ENCODE results near the gene GOT1. TPM values are rescaled to one million over a fixed set of nuclear protein-coding genes. Genes with fewer than 3 reads are reported as not detected.

Gene GOT1
- total RNA-seq, 1 donor from 2014 or later: 609 TPM

DNA sequence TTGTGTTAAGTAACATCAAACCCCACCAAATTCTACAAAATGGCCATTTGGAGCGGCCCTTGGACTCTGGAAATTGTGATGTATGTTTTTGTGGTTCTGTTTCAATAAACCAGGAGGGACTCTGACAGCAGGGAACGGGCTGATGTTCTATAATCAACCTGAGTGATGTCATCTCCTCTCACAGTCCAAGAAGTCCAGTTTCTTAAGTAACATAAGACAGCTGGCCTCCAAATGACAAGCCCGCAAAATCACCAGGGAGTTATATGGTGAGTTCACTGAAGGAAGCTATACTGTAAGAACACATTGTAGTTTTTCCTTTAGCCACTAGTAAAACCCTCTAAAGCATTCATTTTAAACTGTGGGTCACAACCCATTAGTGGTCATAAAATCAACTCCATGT lies 34.0 kb downstream of the GOT1 start:
- H3K27me3 ChIP-seq (ENCODE audit: low read depth): no peaks in the 10 kb centered on the region
- H3K27ac ChIP-seq (replicated peaks): no peak overlapping the region
- TF ChIP-seq, protein P1, sequence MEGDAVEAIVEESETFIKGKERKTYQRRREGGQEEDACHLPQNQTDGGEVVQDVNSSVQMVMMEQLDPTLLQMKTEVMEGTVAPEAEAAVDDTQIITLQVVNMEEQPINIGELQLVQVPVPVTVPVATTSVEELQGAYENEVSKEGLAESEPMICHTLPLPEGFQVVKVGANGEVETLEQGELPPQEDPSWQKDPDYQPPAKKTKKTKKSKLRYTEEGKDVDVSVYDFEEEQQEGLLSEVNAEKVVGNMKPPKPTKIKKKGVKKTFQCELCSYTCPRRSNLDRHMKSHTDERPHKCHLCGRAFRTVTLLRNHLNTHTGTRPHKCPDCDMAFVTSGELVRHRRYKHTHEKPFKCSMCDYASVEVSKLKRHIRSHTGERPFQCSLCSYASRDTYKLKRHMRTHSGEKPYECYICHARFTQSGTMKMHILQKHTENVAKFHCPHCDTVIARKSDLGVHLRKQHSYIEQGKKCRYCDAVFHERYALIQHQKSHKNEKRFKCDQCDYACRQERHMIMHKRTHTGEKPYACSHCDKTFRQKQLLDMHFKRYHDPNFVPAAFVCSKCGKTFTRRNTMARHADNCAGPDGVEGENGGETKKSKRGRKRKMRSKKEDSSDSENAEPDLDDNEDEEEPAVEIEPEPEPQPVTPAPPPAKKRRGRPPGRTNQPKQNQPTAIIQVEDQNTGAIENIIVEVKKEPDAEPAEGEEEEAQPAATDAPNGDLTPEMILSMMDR (IDR thresholded peaks at IDR 0.05; ENCODE audit: borderline replicate concordance): no peak
- intact Hi-C loops (cut with micrococcal nuclease): no loop called here
- DNase-seq: no peak
- peaks cover 45% of the 10 kb centered on the region for H3K4me1 ChIP-seq
- no peak overlapping the region for H3K4me3 ChIP-seq
- H3K36me3 ChIP-seq: peaks cover 68% of the 10 kb centered on the region
- no peaks in the 10 kb centered on the region for H3K9me3 ChIP-seq (replicated peaks)

DNA sequence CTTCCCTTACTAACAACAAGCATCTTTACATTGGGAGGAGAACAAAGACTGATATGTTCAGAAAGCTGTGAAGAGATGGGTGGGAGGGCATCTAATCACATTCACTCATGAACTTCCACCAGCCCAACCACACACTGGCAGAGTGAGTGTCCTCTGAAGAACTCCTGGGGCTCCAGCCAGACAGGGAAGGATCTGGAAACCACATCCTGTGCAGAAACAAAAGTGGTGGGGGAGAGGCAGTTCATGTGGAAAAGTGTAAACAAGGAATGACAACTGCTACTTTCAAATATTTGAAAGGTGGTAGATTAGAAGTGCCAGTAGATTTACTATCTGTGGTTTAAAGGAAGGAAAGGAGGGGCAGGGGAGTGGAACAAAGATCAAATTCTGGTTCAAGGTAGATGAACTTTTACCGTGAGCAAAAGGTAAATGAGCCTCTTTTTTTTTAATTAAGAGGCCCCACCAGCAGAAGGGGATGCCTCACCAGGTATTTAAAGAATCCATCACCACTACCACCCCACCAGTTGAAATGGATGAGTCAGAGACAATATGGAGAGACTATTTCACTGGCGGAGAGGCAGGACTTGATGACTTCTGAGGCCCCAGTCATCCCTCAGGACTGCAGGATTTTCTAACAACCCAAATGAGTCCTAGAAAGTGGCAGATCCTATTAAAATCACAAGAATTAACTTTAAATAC lies 34.5 kb downstream of the GOT1 start:
- no peaks in the 10 kb centered on the region for H3K9me3 ChIP-seq (replicated peaks)
- no peak for DNase-seq
- H3K27ac ChIP-seq (replicated peaks): peak overlapping the region; percentile 9
- TF ChIP-seq, protein P1 (IDR thresholded peaks at IDR 0.05; ENCODE audit: borderline replicate concordance): no peak
- H3K4me1 ChIP-seq: peaks cover 51% of the 10 kb centered on the region
- no peaks in the 10 kb centered on the region for H3K27me3 ChIP-seq (ENCODE audit: low read depth)
- intact Hi-C loops (cut with micrococcal nuclease): no loop called here
- peaks cover 63% of the 10 kb centered on the region for H3K36me3 ChIP-seq
- H3K4me3 ChIP-seq: no peak overlapping the region

DNA sequence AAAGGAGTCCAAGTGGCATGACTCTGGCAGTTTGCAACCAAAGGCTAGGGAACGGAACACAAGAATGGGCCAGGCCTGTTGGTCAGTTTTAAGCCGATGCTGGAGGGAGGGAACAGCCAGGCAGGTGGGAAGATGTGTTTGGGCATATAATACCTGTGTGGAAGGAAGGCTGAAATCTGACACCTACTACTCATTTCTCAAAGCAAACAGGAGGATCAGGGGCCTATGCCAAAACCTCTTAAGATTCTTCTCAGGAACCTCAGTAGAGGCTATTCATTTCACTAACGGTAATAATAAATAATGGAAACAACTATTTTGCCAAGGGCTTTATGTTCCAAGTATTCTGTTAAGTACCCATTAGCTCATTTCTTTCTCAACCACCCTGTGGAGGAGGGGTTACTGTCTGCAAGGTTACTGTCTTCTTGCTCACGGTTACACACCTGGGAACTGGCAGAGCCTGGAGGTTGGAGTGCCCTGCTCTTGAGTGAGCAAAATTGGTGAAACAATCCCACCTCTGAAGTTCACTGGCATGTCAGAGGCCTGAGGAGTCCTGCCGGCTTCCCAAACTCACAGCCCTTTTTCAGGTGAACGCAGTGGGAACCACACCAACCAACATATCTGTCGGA lies 35.5 kb downstream of the GOT1 start:
- Histone ChIP-seq H3K27ac (replicated peaks) (peak overlapping the region; percentile 9), H3K27me3 (ENCODE audit: low read depth) (no peaks in the 10 kb centered on the region), H3K9me3 (replicated peaks) (no peaks in the 10 kb centered on the region), H3K36me3 (peaks cover 52% of the 10 kb centered on the region), H3K4me1 (peaks cover 61% of the 10 kb centered on the region), H3K4me3 (no peak overlapping the region)
- TF ChIP-seq, protein P1 (IDR thresholded peaks at IDR 0.05; ENCODE audit: borderline replicate concordance): no peak
- intact Hi-C loops (cut with micrococcal nuclease): no loop called here
- DNase-seq: no peak

DNA sequence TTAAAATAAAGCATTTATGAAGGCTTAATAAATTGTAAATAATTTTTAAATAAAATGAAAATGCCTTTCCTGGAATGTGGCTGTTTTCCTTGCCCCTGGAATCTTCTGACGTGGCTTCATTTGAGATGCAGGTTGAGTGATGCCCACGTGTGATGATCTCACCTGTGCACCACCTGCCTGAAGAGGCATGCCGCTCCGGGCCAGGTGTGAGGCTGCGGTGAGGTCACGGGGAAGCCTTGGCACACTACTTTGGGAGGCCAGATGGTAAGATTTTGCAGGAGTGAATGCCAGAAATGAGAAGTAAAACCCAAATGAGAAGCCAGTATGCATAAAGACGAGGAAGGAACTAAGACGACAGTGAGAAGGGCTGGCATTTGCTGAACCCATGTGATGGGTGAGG lies 36.2 kb downstream of the GOT1 start:
- Histone ChIP-seq H3K9me3 (replicated peaks) (no peaks in the 10 kb centered on the region), H3K27ac (replicated peaks) (no peak overlapping the region), H3K27me3 (ENCODE audit: low read depth) (no peaks in the 10 kb centered on the region), H3K36me3 (peaks cover 46% of the 10 kb centered on the region), H3K4me3 (no peak overlapping the region), H3K4me1 (peaks cover 65% of the 10 kb centered on the region)
- intact Hi-C loops (cut with micrococcal nuclease): no loop called here
- no peak for DNase-seq
- TF ChIP-seq, protein P1 (IDR thresholded peaks at IDR 0.05; ENCODE audit: borderline replicate concordance): no peak

DNA sequence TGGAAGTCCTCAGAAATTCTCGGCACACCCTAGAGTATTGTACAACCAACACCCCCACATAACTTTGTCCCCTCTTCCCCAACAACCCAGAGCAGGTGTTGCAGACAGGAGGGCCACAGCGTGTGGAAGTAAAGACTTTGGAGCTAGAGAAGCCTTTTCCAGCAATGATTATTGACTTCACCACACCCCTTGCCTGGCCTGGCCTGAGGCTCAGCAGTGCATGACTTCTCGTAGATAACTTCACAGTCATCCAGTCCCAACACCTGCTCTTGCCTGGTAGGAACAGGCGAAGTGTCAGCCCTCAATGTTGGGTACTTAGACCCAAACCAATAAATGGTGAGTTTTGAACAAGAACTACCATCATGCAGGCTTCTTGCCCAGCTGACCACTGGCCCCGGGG lies 36.7 kb downstream of the GOT1 start:
- Histone ChIP-seq H3K9me3 (replicated peaks) (no peaks in the 10 kb centered on the region), H3K27me3 (ENCODE audit: low read depth) (no peaks in the 10 kb centered on the region), H3K4me1 (peaks cover 65% of the 10 kb centered on the region), H3K27ac (replicated peaks) (no peak overlapping the region), H3K4me3 (no peak overlapping the region), H3K36me3 (peaks cover 40% of the 10 kb centered on the region)
- TF ChIP-seq, protein P1 (IDR thresholded peaks at IDR 0.05; ENCODE audit: borderline replicate concordance): no peak
- intact Hi-C loops (cut with micrococcal nuclease): no loop called here
- DNase-seq: no peak
